GM23338 (cell line): ENCODE results near the gene HADH.

Source experiments
- CREB1 ChIP-seq: fragments of 250-450 bp; sonication (Bioruptor Pico); IDR thresholded peaks from 2 replicates; pipeline ENCODE4 v1.5.0; 2020; ENCODE audit warnings: low read depth, mild to moderate bottlenecking, moderate library complexity
- CTCF ChIP-seq, 2 experiments: fragments of 200-600 bp in 1 of 2; sonication (generic) in 1 of 2; conservative IDR thresholded peaks; 2 replicates each; pipeline versions ENCODE4 v1.5.1 to v1.6.1; 2016 to 2017; ENCODE audit warnings: antibody characterized with exemption in 2 of 2, low read depth in 2 of 2, mild to moderate bottlenecking in 2 of 2, moderate library complexity in 1 of 2
- ETS1 ChIP-seq: IDR thresholded peaks from 2 replicates; pipeline ENCODE4 v1.6.1; 2016; ENCODE audit warnings: antibody characterized with exemption
- EZH2 ChIP-seq: fragments of 200-600 bp; sonication (generic); IDR thresholded peaks from one replicate; pipeline ENCODE4 v1.8.0; 2017; ENCODE audit warnings: antibody characterized with exemption, mild to moderate bottlenecking, low read depth; ENCODE audit not compliant: unreplicated experiment
- EZH2phosphoT487 ChIP-seq: fragments of 200-600 bp; sonication (generic); IDR thresholded peaks from one replicate; pipeline ENCODE4 v1.8.1; 2018; ENCODE audit warnings: antibody characterized with exemption; ENCODE audit not compliant: unreplicated experiment
- JUNB ChIP-seq: IDR thresholded peaks from one replicate; pipeline ENCODE4 v1.6.1; 2016; ENCODE audit warnings: antibody characterized with exemption; ENCODE audit not compliant: unreplicated experiment
- NANOG ChIP-seq: IDR thresholded peaks from 2 replicates; pipeline ENCODE4 v1.6.1; 2016; ENCODE audit warnings: antibody characterized with exemption, borderline replicate concordance
- POLR2AphosphoS5 ChIP-seq: IDR thresholded peaks from 2 replicates; pipeline ENCODE4 v1.6.1; 2016; ENCODE audit warnings: antibody characterized with exemption, low read depth
- REST ChIP-seq: IDR thresholded peaks from one replicate; pipeline ENCODE4 v1.6.1; 2018; ENCODE audit warnings: antibody characterized with exemption; ENCODE audit not compliant: unreplicated experiment
- STAT1 ChIP-seq: IDR thresholded peaks from one replicate; pipeline ENCODE4 v1.6.1; 2016; ENCODE audit warnings: antibody characterized with exemption; ENCODE audit not compliant: unreplicated experiment
- ZNF114 ChIP-seq: fragments of 250-450 bp; sonication (Bioruptor Pico); IDR thresholded peaks from 2 replicates; pipeline ENCODE4 v1.5.0; 2020; ENCODE audit warnings: mild to moderate bottlenecking, moderate library complexity
- ZNF331 ChIP-seq: fragments of 250-450 bp; sonication (Bioruptor Pico); IDR thresholded peaks from 2 replicates; pipeline ENCODE4 v1.5.0; 2020; ENCODE audit warnings: low read depth, mild to moderate bottlenecking, moderate library complexity
- TF ChIP-seq, protein P1 (sequence below): fragments of 250-450 bp; sonication (Bioruptor Pico); IDR thresholded peaks from 2 replicates; pipeline ENCODE4 v1.5.0; 2020; ENCODE audit warnings: mild to moderate bottlenecking, moderate library complexity

- TF ChIP-seq EZH2 (no peak), CTCF (conservative IDR thresholded peaks at IDR 0.05; ENCODE audit: low read depth in 2 of 2) (no peak), ETS1 (no peak), CREB1 (CRISPR knock-in tag) (no peak), POLR2AphosphoS5 (no peak), REST (no peak), NANOG (no peak), STAT1 (no peak), EZH2phosphoT487 (no peak), JUNB (no peak), ZNF114 (no peak), ZNF331 (no peak)
- TF ChIP-seq, protein P1, sequence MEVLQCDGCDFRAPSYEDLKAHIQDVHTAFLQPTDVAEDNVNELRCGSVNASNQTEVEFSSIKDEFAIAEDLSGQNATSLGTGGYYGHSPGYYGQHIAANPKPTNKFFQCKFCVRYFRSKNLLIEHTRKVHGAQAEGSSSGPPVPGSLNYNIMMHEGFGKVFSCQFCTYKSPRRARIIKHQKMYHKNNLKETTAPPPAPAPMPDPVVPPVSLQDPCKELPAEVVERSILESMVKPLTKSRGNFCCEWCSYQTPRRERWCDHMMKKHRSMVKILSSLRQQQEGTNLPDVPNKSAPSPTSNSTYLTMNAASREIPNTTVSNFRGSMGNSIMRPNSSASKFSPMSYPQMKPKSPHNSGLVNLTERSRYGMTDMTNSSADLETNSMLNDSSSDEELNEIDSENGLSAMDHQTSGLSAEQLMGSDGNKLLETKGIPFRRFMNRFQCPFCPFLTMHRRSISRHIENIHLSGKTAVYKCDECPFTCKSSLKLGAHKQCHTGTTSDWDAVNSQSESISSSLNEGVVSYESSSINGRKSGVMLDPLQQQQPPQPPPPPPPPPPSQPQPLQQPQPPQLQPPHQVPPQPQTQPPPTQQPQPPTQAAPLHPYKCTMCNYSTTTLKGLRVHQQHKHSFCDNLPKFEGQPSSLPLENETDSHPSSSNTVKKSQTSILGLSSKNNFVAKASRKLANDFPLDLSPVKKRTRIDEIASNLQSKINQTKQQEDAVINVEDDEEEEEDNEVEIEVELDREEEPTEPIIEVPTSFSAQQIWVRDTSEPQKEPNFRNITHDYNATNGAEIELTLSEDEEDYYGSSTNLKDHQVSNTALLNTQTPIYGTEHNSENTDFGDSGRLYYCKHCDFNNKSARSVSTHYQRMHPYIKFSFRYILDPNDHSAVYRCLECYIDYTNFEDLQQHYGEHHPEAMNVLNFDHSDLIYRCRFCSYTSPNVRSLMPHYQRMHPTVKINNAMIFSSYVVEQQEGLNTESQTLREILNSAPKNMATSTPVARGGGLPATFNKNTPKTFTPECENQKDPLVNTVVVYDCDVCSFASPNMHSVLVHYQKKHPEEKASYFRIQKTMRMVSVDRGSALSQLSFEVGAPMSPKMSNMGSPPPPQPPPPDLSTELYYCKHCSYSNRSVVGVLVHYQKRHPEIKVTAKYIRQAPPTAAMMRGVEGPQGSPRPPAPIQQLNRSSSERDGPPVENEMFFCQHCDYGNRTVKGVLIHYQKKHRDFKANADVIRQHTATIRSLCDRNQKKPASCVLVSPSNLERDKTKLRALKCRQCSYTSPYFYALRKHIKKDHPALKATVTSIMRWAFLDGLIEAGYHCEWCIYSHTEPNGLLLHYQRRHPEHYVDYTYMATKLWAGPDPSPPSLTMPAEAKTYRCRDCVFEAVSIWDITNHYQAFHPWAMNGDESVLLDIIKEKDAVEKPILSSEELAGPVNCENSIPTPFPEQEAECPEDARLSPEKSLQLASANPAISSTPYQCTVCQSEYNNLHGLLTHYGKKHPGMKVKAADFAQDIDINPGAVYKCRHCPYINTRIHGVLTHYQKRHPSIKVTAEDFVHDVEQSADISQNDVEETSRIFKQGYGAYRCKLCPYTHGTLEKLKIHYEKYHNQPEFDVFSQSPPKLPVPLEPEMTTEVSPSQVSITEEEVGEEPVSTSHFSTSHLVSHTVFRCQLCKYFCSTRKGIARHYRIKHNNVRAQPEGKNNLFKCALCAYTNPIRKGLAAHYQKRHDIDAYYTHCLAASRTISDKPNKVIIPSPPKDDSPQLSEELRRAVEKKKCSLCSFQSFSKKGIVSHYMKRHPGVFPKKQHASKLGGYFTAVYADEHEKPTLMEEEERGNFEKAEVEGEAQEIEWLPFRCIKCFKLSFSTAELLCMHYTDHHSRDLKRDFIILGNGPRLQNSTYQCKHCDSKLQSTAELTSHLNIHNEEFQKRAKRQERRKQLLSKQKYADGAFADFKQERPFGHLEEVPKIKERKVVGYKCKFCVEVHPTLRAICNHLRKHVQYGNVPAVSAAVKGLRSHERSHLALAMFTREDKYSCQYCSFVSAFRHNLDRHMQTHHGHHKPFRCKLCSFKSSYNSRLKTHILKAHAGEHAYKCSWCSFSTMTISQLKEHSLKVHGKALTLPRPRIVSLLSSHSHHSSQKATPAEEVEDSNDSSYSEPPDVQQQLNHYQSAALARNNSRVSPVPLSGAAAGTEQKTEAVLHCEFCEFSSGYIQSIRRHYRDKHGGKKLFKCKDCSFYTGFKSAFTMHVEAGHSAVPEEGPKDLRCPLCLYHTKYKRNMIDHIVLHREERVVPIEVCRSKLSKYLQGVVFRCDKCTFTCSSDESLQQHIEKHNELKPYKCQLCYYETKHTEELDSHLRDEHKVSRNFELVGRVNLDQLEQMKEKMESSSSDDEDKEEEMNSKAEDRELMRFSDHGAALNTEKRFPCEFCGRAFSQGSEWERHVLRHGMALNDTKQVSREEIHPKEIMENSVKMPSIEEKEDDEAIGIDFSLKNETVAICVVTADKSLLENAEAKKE (CRISPR knock-in tag), result no peak
Observed at GRCh38 chr4:108080747-108081146, 91.1 kb downstream of the HADH start.
